Astrocyte of the cerebellum (primary cell): ENCODE data around the gene UBAC2.

Source experiments
- DNase-seq: peaks from one replicate; pipeline ENCODE4 v3.0.0-alpha.2; 2011; ENCODE audit warnings: low read depth
- H3K4me3 ChIP-seq: 2 replicates; pipeline ENCODE4 v1.5.1; 2011; ENCODE audit warnings: mild to moderate bottlenecking, low read depth, low read length, moderate library complexity
- CTCF ChIP-seq: IDR thresholded peaks from 2 replicates; pipeline ENCODE4 v1.5.1; 2012; ENCODE audit warnings: low read length, low read depth, moderate library complexity, mild to moderate bottlenecking; ENCODE audit errors: missing control alignments
- in situ Hi-C: cut with HindIII; loops from 2 replicates; pipeline ENCODE4 v1.10.0; 2017; ENCODE audit warnings: low sequenced_read_pairs

The UBAC2 gene

DNA sequence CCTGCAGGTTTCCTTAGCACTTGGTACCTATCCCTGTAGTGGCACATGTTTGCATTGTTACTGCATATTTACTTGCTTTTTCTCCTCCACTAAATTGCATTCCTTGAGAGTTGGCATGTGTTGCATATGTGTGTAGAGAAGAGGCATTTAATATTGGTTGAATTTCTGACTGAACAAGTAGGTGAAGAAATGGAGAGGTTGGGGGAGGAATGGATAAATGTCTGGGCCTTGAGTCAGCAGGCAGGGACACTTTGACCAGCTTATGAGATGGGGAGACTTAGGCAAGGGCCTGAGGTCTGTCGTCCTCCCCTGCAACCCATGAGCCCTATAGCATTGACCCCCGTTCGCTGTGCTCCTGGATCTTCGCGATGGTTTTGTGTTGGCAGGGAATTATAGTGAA is 59.6 kb downstream of the UBAC2 start:
- H3K4me3 ChIP-seq = no peak overlapping the region
- DNase-seq = no peak
- no peak for TF ChIP-seq CTCF
- in situ Hi-C loops = loop anchor here (10.0 kb wide), 1 partner anchor 175 kb away; no protein-coding TSS in a partner anchor

- DNase-seq = no peak
- no peak for TF ChIP-seq CTCF
- no peak overlapping the region for H3K4me3 ChIP-seq
- in situ Hi-C loops = loop anchor here (10.0 kb wide), 1 partner anchor 174 kb away; no protein-coding TSS in a partner anchor
Measured at GRCh38 chr13:99261059-99261458, 60.4 kb downstream of the UBAC2 start.

GRCh38 chr13:99263126-99263785 is 62.6 kb downstream of the UBAC2 start:
- TF ChIP-seq CTCF = no peak
- H3K4me3 ChIP-seq = no peak overlapping the region
- DNase-seq = no peak
- in situ Hi-C loops = loop anchor here (10.0 kb wide), 1 partner anchor 172 kb away; no protein-coding TSS in a partner anchor

- no peak for DNase-seq
- no peak for TF ChIP-seq CTCF
- in situ Hi-C loops = loop anchor here (10.0 kb wide), 1 partner anchor 171 kb away; no protein-coding TSS in a partner anchor
- H3K4me3 ChIP-seq = no peak overlapping the region
Measured at GRCh38 chr13:99264051-99264450, 63.4 kb downstream of the UBAC2 start.

DNA sequence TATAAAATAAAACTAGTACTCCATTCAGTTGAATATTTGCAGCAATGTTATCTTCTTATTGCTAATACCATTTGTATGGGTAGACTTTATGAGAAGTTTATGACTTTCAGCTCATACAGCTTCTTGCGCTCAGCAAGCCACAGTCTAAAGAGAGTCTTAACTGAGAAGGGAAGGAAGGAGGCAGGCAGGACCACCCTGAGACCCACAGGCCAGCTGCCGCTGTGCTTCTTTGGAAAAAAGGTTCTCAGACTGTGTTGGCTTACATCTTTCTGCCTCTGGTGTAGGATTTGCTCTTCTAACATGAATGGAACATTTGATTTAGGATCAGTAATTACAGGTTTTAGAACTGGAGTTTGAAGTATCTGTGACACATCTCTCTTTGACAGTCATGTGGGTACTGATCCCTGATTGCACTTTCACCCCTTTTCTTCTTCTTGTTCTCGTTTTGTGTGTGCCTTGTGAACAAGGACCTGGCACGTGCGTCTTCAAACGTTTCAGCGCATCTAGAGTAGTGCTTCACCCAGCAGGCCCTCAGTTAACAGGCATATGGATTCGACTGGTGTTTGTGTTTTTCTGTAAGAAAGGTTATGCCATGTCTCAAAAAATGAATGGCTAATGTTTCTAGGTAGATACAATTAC is 64.6 kb downstream of the UBAC2 start:
- in situ Hi-C loops = loop anchor here (5.0 to 10.0 kb wide), 2 partner anchors 88 to 170 kb away; no protein-coding TSS in a partner anchor
- no peak for DNase-seq
- TF ChIP-seq CTCF = no peak
- H3K4me3 ChIP-seq = no peak overlapping the region

- peak; percentile 64 for TF ChIP-seq CTCF
- DNase-seq = peak; percentile 49
- no peak overlapping the region for H3K4me3 ChIP-seq
- in situ Hi-C loops = loop anchor here (5.0 to 10.0 kb wide), 2 partner anchors 89 to 169 kb away; no protein-coding TSS in a partner anchor
Measured at GRCh38 chr13:99265821-99266426, 65.3 kb downstream of the UBAC2 start.
